HepG2 (cell line): ENCODE data around the gene RNFT1. TPM values are rescaled to one million over a fixed set of nuclear protein-coding genes. Genes with fewer than 3 reads are reported as not detected.

ENCODE experiments used
- HNRNPLL ChIP-seq: fragments of 200-400 bp; formaldehyde crosslinking; IDR thresholded peaks from 2 replicates; pipeline ENCODE4 v1.6.1; 2017; ENCODE audit warnings: mild to moderate bottlenecking, low read depth, low read length; ENCODE audit not compliant: poor library complexity, severe bottlenecking
- KMT2B ChIP-seq: IDR thresholded peaks from 2 replicates; pipeline ENCODE4 v1.6.1; 2016; ENCODE audit warnings: missing genetic modification reagents, missing compliant biosample characterization
- NFYC ChIP-seq: IDR thresholded peaks from 2 replicates; pipeline ENCODE4 v1.6.1; 2016; ENCODE audit warnings: missing genetic modification reagents, missing compliant biosample characterization
- SAFB2 ChIP-seq: sonication (generic); formaldehyde crosslinking; IDR thresholded peaks from 2 replicates; pipeline ENCODE4 v1.5.1; 2020; ENCODE audit warnings: missing genetic modification reagents, low read depth, mild to moderate bottlenecking, borderline replicate concordance
- SAP130 ChIP-seq: IDR thresholded peaks from 2 replicates; pipeline ENCODE4 v1.6.1; 2016; ENCODE audit warnings: low read depth
- ZNF460 ChIP-seq: sonication (generic); formaldehyde crosslinking; IDR thresholded peaks from 2 replicates; pipeline ENCODE4 v1.5.1; 2020; ENCODE audit warnings: missing genetic modification reagents, mild to moderate bottlenecking, borderline replicate concordance
- ZNF589 ChIP-seq: sonication (generic); formaldehyde crosslinking; conservative IDR thresholded peaks from 2 replicates; pipeline ENCODE4 v1.8.0; 2022; ENCODE audit warnings: mild to moderate bottlenecking, moderate library complexity, missing genetic modification reagents
- polyA plus RNA-seq, 8 experiments: library from polyadenylated mRNA; depleted of rRNA in 3 of 8; stranded (reverse) in 7 of 8; unstranded in 1 of 8; fragments of >200 nt; fragmentation: Illumina TruSeq in 4 of 8; extraction: Trizol in 4 of 8; gene quantifications; 2 replicates each; pipeline versions ENCODE4 v1.2.1 to v1.2.3, GENCODE V29; 2011 to 2016; ENCODE audit warnings: low read depth in 4 of 8, missing spikeins in 1 of 8, mixed read lengths in 1 of 8; ENCODE audit not compliant: insufficient read depth in 1 of 8
- total RNA-seq, 5 experiments: library from RNA; depleted of rRNA; stranded (reverse); fragments of >200 nt; fragmentation: Illumina TruSeq; extraction: Trizol; gene quantifications; 2 replicates each; pipeline ENCODE4 v1.2.3, GENCODE V29; 2016; ENCODE audit warnings: low read depth in 1 of 5
- TF ChIP-seq, protein P1 (sequence below): IDR thresholded peaks from 2 replicates; pipeline ENCODE4 v1.4.0; 2020; ENCODE audit warnings: mild to moderate bottlenecking, missing genetic modification reagents
- TF ChIP-seq, protein P2 (sequence below), 2 experiments: IDR thresholded peaks; 2 replicates each; pipeline ENCODE4 v1.6.1; 2011 to 2012; ENCODE audit warnings: low read length in 2 of 2, borderline replicate concordance in 1 of 2, low read depth in 1 of 2, mild to moderate bottlenecking in 1 of 2, moderate library complexity in 1 of 2
- TF ChIP-seq, protein P3 (sequence below): sonication (generic); formaldehyde crosslinking; IDR thresholded peaks from 2 replicates; pipeline ENCODE4 v1.4.0; 2020; ENCODE audit warnings: mild to moderate bottlenecking, missing genetic modification reagents, borderline replicate concordance
- TF ChIP-seq, protein P4 (sequence below): IDR thresholded peaks from 2 replicates; pipeline ENCODE4 v1.6.1; 2012; ENCODE audit warnings: low read depth, low read length, improper control_type of control experiment

Gene RNFT1
- total and polyA plus RNA-seq, 2 of the 13 experiments (the other 11 are each of a cell fraction or from before 2014, with no cell fraction given) = 19.1 to 22.1 TPM

DNA sequence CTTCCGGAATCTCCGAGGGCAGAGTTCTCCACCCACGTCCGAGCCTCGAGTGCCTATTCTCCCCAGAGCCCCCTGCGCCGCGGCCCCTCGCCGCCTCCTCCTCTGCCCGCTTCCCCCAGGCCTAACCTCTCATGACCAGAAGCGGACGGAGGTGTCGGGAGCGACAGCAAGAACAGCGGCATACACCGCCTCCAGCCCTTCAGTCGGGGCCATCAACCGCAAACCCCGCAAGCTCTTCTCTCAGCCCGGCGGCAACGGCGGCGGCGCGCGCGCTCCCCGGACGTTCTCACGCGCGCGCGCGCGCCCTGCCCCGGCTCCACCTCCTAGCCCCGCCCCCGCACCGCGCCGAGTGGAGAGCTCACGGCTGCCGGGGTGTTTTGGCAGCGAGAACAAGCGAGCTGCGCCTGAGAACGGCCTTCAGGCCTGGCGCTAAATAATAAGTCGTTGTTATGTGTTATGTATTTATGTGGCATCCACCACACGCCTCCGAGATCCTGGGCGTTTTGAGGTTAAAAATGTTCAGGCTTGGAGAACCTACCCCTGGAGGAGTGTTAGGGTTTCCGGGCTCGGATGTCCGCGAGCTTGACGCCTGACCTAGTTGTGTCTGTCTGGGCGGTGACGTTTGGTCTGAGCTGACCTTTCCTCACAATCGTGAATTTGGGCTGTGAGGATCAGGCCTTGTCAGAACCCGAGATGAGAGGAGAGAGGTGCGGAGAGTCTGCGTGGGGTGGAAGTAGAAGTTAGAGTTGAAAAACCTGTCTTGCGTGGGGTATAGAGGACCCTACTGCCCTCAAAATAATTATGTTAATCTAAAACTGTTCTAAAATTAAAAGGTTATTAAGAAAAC is at the start of gene RNFT1 (continued):
- TF ChIP-seq, protein P1, sequence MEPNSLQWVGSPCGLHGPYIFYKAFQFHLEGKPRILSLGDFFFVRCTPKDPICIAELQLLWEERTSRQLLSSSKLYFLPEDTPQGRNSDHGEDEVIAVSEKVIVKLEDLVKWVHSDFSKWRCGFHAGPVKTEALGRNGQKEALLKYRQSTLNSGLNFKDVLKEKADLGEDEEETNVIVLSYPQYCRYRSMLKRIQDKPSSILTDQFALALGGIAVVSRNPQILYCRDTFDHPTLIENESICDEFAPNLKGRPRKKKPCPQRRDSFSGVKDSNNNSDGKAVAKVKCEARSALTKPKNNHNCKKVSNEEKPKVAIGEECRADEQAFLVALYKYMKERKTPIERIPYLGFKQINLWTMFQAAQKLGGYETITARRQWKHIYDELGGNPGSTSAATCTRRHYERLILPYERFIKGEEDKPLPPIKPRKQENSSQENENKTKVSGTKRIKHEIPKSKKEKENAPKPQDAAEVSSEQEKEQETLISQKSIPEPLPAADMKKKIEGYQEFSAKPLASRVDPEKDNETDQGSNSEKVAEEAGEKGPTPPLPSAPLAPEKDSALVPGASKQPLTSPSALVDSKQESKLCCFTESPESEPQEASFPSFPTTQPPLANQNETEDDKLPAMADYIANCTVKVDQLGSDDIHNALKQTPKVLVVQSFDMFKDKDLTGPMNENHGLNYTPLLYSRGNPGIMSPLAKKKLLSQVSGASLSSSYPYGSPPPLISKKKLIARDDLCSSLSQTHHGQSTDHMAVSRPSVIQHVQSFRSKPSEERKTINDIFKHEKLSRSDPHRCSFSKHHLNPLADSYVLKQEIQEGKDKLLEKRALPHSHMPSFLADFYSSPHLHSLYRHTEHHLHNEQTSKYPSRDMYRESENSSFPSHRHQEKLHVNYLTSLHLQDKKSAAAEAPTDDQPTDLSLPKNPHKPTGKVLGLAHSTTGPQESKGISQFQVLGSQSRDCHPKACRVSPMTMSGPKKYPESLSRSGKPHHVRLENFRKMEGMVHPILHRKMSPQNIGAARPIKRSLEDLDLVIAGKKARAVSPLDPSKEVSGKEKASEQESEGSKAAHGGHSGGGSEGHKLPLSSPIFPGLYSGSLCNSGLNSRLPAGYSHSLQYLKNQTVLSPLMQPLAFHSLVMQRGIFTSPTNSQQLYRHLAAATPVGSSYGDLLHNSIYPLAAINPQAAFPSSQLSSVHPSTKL (CRISPR knock-in tag) = peak; percentile 48
- TF ChIP-seq NFYC (CRISPR knock-in tag) = no peak
- TF ChIP-seq HNRNPLL = peak; percentile 97
- peak; percentile 87 for TF ChIP-seq KMT2B (CRISPR knock-in tag)
- TF ChIP-seq SAFB2 = peak; percentile 75
- no peak; the same call in 1 of the 2 replicates for TF ChIP-seq ZNF460 (CRISPR knock-in tag)
- TF ChIP-seq, protein P2, sequence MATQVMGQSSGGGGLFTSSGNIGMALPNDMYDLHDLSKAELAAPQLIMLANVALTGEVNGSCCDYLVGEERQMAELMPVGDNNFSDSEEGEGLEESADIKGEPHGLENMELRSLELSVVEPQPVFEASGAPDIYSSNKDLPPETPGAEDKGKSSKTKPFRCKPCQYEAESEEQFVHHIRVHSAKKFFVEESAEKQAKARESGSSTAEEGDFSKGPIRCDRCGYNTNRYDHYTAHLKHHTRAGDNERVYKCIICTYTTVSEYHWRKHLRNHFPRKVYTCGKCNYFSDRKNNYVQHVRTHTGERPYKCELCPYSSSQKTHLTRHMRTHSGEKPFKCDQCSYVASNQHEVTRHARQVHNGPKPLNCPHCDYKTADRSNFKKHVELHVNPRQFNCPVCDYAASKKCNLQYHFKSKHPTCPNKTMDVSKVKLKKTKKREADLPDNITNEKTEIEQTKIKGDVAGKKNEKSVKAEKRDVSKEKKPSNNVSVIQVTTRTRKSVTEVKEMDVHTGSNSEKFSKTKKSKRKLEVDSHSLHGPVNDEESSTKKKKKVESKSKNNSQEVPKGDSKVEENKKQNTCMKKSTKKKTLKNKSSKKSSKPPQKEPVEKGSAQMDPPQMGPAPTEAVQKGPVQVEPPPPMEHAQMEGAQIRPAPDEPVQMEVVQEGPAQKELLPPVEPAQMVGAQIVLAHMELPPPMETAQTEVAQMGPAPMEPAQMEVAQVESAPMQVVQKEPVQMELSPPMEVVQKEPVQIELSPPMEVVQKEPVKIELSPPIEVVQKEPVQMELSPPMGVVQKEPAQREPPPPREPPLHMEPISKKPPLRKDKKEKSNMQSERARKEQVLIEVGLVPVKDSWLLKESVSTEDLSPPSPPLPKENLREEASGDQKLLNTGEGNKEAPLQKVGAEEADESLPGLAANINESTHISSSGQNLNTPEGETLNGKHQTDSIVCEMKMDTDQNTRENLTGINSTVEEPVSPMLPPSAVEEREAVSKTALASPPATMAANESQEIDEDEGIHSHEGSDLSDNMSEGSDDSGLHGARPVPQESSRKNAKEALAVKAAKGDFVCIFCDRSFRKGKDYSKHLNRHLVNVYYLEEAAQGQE (IDR thresholded peaks at IDR 0.05; ENCODE audit: borderline replicate concordance in 1 of 2, low read depth in 1 of 2, low read length in 2 of 2) = no peak
- TF ChIP-seq SAP130 (CRISPR knock-in tag) = peak; percentile 76
- TF ChIP-seq, protein P3, sequence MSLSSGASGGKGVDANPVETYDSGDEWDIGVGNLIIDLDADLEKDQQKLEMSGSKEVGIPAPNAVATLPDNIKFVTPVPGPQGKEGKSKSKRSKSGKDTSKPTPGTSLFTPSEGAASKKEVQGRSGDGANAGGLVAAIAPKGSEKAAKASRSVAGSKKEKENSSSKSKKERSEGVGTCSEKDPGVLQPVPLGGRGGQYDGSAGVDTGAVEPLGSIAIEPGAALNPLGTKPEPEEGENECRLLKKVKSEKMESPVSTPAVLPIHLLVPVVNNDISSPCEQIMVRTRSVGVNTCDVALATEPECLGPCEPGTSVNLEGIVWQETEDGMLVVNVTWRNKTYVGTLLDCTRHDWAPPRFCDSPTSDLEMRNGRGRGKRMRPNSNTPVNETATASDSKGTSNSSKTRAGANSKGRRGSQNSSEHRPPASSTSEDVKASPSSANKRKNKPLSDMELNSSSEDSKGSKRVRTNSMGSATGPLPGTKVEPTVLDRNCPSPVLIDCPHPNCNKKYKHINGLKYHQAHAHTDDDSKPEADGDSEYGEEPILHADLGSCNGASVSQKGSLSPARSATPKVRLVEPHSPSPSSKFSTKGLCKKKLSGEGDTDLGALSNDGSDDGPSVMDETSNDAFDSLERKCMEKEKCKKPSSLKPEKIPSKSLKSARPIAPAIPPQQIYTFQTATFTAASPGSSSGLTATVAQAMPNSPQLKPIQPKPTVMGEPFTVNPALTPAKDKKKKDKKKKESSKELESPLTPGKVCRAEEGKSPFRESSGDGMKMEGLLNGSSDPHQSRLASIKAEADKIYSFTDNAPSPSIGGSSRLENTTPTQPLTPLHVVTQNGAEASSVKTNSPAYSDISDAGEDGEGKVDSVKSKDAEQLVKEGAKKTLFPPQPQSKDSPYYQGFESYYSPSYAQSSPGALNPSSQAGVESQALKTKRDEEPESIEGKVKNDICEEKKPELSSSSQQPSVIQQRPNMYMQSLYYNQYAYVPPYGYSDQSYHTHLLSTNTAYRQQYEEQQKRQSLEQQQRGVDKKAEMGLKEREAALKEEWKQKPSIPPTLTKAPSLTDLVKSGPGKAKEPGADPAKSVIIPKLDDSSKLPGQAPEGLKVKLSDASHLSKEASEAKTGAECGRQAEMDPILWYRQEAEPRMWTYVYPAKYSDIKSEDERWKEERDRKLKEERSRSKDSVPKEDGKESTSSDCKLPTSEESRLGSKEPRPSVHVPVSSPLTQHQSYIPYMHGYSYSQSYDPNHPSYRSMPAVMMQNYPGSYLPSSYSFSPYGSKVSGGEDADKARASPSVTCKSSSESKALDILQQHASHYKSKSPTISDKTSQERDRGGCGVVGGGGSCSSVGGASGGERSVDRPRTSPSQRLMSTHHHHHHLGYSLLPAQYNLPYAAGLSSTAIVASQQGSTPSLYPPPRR (CRISPR knock-in tag) = peak; percentile 11; the same call in 1 of the 2 replicates
- TF ChIP-seq ZNF589 (CRISPR knock-in tag) = peak; percentile 61; the same call in 1 of the 2 replicates
- TF ChIP-seq, protein P4, sequence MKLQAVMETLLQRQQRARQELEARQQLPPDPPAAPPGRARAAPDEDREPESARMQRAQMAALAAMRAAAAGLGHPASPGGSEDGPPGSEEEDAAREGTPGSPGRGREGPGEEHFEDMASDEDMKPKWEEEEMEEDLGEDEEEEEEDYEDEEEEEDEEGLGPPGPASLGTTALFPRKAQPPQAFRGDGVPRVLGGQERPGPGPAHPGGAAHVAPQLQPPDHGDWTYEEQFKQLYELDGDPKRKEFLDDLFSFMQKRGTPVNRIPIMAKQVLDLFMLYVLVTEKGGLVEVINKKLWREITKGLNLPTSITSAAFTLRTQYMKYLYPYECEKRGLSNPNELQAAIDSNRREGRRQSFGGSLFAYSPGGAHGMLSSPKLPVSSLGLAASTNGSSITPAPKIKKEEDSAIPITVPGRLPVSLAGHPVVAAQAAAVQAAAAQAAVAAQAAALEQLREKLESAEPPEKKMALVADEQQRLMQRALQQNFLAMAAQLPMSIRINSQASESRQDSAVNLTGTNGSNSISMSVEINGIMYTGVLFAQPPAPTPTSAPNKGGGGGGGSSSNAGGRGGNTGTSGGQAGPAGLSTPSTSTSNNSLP = no peak; the same call in 1 of the 2 replicates
